ENCODE measurements around the gene KSR1. TPM values are rescaled to one million over a fixed set of nuclear protein-coding genes. Genes with fewer than 3 reads are reported as not detected.

Gene KSR1
- total and polyA plus RNA-seq, 10 of the 15 experiments (the other 5 are each of a cell fraction or from before 2014, with no cell fraction given): 0.97 to 66.6 (median 22.9) TPM

GRCh38 chr17:27582696-27583095, 126.4 kb downstream of the KSR1 start:
- Histone ChIP-seq H3K79me2 (ENCODE audit: control insufficient read depth, insufficient read depth, low read length) (peaks cover 9% of the 10 kb centered on the region), H3K27ac (ENCODE audit: control insufficient read depth, insufficient read depth) (no peak overlapping the region), H3K9me3 (replicated peaks; ENCODE audit: control insufficient read depth, insufficient read depth, low read length) (no peaks in the 10 kb centered on the region), H4K20me1 (ENCODE audit: control insufficient read depth, insufficient read depth) (peaks cover 3% of the 10 kb centered on the region; the same call in 1 of the 2 replicates), H3K27me3 (replicated peaks in 1 of 2; ENCODE audit: control insufficient read depth in 2 of 2, insufficient read depth in 2 of 2, low read length in 1 of 2) (no peaks in the 10 kb centered on the region), H3K4me3 (no peak overlapping the region), H3K4me1 (ENCODE audit: control insufficient read depth, insufficient read depth, low read length) (peaks cover 32% of the 10 kb centered on the region), H3K36me3 (ENCODE audit: control insufficient read depth in 2 of 2, insufficient read depth in 2 of 2, low read length in 1 of 2) (peaks cover 3 to 36% of the 10 kb centered on the region in 2 experiments; a peak in 3 of 4 replicates), H3K4me2 (ENCODE audit: control insufficient read depth, insufficient read depth) (no peak overlapping the region), H2AFZ (ENCODE audit: control insufficient read depth, low read depth, low read length) (no peak overlapping the region), H3K9ac (ENCODE audit: control insufficient read depth, insufficient read depth, low read length) (no peak overlapping the region)
- CTCF ChIA-PET: interaction anchor here (0.8 kb wide), 1 partner anchor 17 kb away, joined by 3 read pairs; no protein-coding TSS in a partner anchor
- DNase-seq (ENCODE audit: low read depth, low spot score): no peak
- intact Hi-C loops (cut with micrococcal nuclease; ENCODE audit: unreplicated experiment): no loop called here
- in situ Hi-C loops (cut with MboI): loop anchor here (10.0 kb wide), 1 partner anchor 198 kb away; no protein-coding TSS in a partner anchor
- POLR2A ChIA-PET: no interaction called here
- ATAC-seq: no peak
- TF ChIP-seq SUZ12 (IDR thresholded peaks at IDR 0.05; ENCODE audit: unreplicated experiment) (no peak), ATF2 (IDR thresholded peaks at IDR 0.05; ENCODE audit: low read length) (no peak), FOXM1 (IDR thresholded peaks at IDR 0.05; ENCODE audit: low read depth, low read length) (no peak), RAD21 (IDR thresholded peaks at IDR 0.05; ENCODE audit: insufficient read depth, low read depth, low read length) (no peak), YBX1 (IDR thresholded peaks at IDR 0.05) (no peak), PML (IDR thresholded peaks at IDR 0.05; ENCODE audit: low read length) (no peak), ASH2L (IDR thresholded peaks at IDR 0.05; ENCODE audit: borderline replicate concordance, low read depth) (no peak), MTA3 (IDR thresholded peaks at IDR 0.05; ENCODE audit: borderline replicate concordance, low read length) (no peak), CREM (IDR thresholded peaks at IDR 0.05; ENCODE audit: low read depth) (no peak), SIX5 (IDR thresholded peaks at IDR 0.05; ENCODE audit: low read depth, low read length, severe bottlenecking) (no peak), TBL1XR1 (IDR thresholded peaks at IDR 0.05; ENCODE audit: low read depth, low read length) (no peak), RUNX3 (IDR thresholded peaks at IDR 0.05; ENCODE audit: low read length) (no peak), NFXL1 (IDR thresholded peaks at IDR 0.05; ENCODE audit: borderline replicate concordance) (no peak)
- TF ChIP-seq, protein P1, sequence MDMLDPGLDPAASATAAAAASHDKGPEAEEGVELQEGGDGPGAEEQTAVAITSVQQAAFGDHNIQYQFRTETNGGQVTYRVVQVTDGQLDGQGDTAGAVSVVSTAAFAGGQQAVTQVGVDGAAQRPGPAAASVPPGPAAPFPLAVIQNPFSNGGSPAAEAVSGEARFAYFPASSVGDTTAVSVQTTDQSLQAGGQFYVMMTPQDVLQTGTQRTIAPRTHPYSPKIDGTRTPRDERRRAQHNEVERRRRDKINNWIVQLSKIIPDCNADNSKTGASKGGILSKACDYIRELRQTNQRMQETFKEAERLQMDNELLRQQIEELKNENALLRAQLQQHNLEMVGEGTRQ (IDR thresholded peaks at IDR 0.05; ENCODE audit: borderline replicate concordance, low read depth, low read length): no peak
- TF ChIP-seq, protein P2, sequence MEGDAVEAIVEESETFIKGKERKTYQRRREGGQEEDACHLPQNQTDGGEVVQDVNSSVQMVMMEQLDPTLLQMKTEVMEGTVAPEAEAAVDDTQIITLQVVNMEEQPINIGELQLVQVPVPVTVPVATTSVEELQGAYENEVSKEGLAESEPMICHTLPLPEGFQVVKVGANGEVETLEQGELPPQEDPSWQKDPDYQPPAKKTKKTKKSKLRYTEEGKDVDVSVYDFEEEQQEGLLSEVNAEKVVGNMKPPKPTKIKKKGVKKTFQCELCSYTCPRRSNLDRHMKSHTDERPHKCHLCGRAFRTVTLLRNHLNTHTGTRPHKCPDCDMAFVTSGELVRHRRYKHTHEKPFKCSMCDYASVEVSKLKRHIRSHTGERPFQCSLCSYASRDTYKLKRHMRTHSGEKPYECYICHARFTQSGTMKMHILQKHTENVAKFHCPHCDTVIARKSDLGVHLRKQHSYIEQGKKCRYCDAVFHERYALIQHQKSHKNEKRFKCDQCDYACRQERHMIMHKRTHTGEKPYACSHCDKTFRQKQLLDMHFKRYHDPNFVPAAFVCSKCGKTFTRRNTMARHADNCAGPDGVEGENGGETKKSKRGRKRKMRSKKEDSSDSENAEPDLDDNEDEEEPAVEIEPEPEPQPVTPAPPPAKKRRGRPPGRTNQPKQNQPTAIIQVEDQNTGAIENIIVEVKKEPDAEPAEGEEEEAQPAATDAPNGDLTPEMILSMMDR (IDR thresholded peaks at IDR 0.05 in 2 of 3, conservative IDR thresholded peaks at IDR 0.05 in 1 of 3; ENCODE audit: control insufficient read depth in 2 of 3, extremely low read depth in 1 of 3, insufficient read depth in 1 of 3, low read depth in 3 of 3, low read length in 3 of 3): no peak
- RAD21 ChIA-PET (ENCODE audit: unreplicated experiment): no interaction called here
- no peak for FAIRE-seq
- WGBS (ENCODE audit: insufficient coverage, insufficient replicate concordance, low lambda C conversion rate, missing lambda C conversion rate): 94% methylated on average over 10 of the region's 18 CpGs
- SMC1A ChIA-PET (ENCODE audit: uncharacterized antibody, unreplicated experiment): no interaction called here
- BruUV-seq (replicated peaks): no TSS peak

All from GM12878 (cell line).